Ascending aorta (tissue), 2 donors: Measurements from ENCODE around the gene PIEZO1. TPM values are rescaled to one million over a fixed set of nuclear protein-coding genes. Genes with fewer than 3 reads are reported as not detected.

Experiments
- DNase-seq, 2 donors: peaks; one replicate each; pipeline ENCODE4 v3.0.0-alpha.2; 2019; ENCODE audit warnings: low spot score in 2 of 2
- H3K27ac ChIP-seq, 2 donors: fragments of 200-600 bp; sonication (generic); one replicate each; pipeline ENCODE4 v1.5.1; 2016 to 2017; ENCODE audit warnings: mild to moderate bottlenecking in 1 of 2
- H3K27me3 ChIP-seq: fragments of 200-600 bp; sonication (generic); one replicate; pipeline ENCODE4 v1.5.1; 2017
- H3K36me3 ChIP-seq, 2 donors: fragments of 200-600 bp; sonication (generic); one replicate each; pipeline ENCODE4 v1.5.1; 2016
- H3K4me1 ChIP-seq, 2 donors: fragments of 200-600 bp; sonication (generic); one replicate each; pipeline ENCODE4 v1.5.1; 2016 to 2017; ENCODE audit warnings: mild to moderate bottlenecking in 1 of 2
- H3K4me3 ChIP-seq, 2 donors: fragments of 200-600 bp; sonication (generic); one replicate each; pipeline ENCODE4 v1.5.1; 2016 to 2017; ENCODE audit warnings: mild to moderate bottlenecking in 1 of 2
- H3K9me3 ChIP-seq, 2 donors: fragments of 200-600 bp; sonication (generic); one replicate each; pipeline ENCODE4 v1.5.1; 2016
- intact Hi-C: fragments of 100-400 bp; cut with DNase I; formaldehyde crosslinking; loops from one replicate; pipeline ENCODE4 v1.15.1; 2023
- total RNA-seq: library from RNA; depleted of rRNA; stranded (reverse); fragments of >200 nt; gene quantifications from one replicate; pipeline ENCODE4 v1.1.0, GENCODE V29; 2016
- TF ChIP-seq, protein P1 (sequence below), 3 experiments: fragments of 200-600 bp in 2 of 3; fragments of 450-650 bp in 1 of 3; sonication (generic) in 2 of 3; IDR thresholded peaks; one replicate each; pipeline ENCODE4 v1.5.1; 2016 to 2019; ENCODE audit warnings: antibody characterized with exemption in 3 of 3, mild to moderate bottlenecking in 1 of 3, moderate library complexity in 1 of 3

PIEZO1 gene
- total RNA-seq, 1 donor from 2014 or later: 428 TPM

DNA sequence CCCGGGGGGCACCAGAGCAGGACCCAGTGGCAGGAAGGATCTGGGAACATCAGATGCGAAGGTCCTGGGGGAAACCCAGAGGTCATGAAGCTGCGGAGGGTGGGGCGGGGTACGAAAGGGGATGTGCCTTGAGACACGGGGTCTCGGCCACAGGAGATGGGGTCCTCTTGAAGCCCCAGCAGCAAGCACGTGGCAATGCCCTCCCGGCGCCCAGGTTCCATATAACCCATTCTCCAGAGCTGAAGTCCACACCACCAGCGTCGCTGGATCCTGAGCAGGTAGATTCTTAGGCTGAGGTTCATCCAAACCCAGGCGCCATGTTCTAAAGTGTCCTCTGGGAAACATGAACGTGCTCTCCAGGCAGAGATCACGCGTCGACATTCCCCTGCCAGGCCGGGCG is 20.9 kb downstream of the PIEZO1 start:
- no peak overlapping the region for H3K27ac ChIP-seq

GRCh38 chr16:88763502-88764053 is 21.4 kb downstream of the PIEZO1 start:
- Histone ChIP-seq H3K4me1 (peaks cover 8 to 12% of the 10 kb centered on the region in 2 donors), H3K4me3 (no peak overlapping the region), H3K36me3 (peaks cover 0 to 5% of the 10 kb centered on the region in 2 donors), H3K27ac (no peak overlapping the region), H3K9me3 (no peaks in the 10 kb centered on the region), H3K27me3 (no peaks in the 10 kb centered on the region)
- intact Hi-C loops: no loop called here
- no peak for DNase-seq
- TF ChIP-seq, protein P1, sequence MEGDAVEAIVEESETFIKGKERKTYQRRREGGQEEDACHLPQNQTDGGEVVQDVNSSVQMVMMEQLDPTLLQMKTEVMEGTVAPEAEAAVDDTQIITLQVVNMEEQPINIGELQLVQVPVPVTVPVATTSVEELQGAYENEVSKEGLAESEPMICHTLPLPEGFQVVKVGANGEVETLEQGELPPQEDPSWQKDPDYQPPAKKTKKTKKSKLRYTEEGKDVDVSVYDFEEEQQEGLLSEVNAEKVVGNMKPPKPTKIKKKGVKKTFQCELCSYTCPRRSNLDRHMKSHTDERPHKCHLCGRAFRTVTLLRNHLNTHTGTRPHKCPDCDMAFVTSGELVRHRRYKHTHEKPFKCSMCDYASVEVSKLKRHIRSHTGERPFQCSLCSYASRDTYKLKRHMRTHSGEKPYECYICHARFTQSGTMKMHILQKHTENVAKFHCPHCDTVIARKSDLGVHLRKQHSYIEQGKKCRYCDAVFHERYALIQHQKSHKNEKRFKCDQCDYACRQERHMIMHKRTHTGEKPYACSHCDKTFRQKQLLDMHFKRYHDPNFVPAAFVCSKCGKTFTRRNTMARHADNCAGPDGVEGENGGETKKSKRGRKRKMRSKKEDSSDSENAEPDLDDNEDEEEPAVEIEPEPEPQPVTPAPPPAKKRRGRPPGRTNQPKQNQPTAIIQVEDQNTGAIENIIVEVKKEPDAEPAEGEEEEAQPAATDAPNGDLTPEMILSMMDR (IDR thresholded peaks at IDR 0.05): no peak

More for the DNA sequence above, 20.9 kb downstream of the PIEZO1 start:
- Histone ChIP-seq H3K4me3 (no peak overlapping the region), H3K4me1 (peaks cover 10 to 15% of the 10 kb centered on the region in 2 donors), H3K36me3 (peaks cover 0 to 5% of the 10 kb centered on the region in 2 donors), H3K27me3 (no peaks in the 10 kb centered on the region), H3K9me3 (no peaks in the 10 kb centered on the region)
- intact Hi-C loops: no loop called here
- TF ChIP-seq, protein P1 (IDR thresholded peaks at IDR 0.05): no peak
- no peak for DNase-seq

GRCh38 chr16:88762941-88763340 is 22.1 kb downstream of the PIEZO1 start:
- H3K4me1 ChIP-seq: peaks cover 2 to 6% of the 10 kb centered on the region in 2 donors
- no peaks in the 10 kb centered on the region for H3K9me3 ChIP-seq
- TF ChIP-seq, protein P1 (IDR thresholded peaks at IDR 0.05): no peak
- no peak for DNase-seq
- H3K27me3 ChIP-seq: no peaks in the 10 kb centered on the region
- no peak overlapping the region for H3K27ac ChIP-seq
- peaks cover 0 to 5% of the 10 kb centered on the region in 2 donors for H3K36me3 ChIP-seq
- intact Hi-C loops: no loop called here
- H3K4me3 ChIP-seq: no peak overlapping the region

DNA sequence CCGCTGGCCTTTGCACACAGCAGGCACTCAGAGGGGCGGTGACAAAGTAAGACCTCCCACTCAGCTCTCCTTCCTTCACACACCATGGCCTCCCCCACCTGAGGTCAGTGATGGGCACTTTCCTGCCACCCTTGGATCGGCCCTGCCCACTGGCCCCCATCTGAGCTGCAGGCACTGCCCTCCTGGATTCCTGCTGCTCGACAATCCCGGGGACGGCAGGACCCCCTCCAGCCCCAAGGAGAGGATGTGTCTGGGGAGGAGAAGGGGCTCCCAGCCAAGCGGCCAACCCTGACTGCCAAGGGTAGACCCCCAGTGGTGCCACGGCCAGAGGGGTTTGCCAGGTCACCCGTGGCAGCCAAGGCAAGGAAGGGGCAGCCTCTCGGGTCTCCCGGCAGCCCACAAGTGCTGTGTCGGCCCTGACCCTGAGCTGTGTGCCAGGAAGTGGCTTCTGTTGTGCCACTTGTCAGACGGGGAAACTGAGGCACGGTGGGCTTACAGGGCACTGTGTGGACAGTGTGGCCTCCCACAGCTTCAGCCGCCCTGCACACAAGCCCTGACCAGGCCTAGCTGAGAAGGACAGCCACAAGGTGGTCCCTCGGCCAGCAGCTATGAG is 22.7 kb downstream of the PIEZO1 start:
- no peak for DNase-seq
- Histone ChIP-seq H3K4me1 (no peaks in the 10 kb centered on the region), H3K36me3 (peaks cover 0 to 5% of the 10 kb centered on the region in 2 donors), H3K4me3 (no peak overlapping the region), H3K27ac (no peak overlapping the region), H3K27me3 (no peaks in the 10 kb centered on the region), H3K9me3 (no peaks in the 10 kb centered on the region)
- TF ChIP-seq, protein P1 (IDR thresholded peaks at IDR 0.05): no peak
- intact Hi-C loops: no loop called here

- H3K9me3 ChIP-seq: no peaks in the 10 kb centered on the region
- no peak for DNase-seq
- no peaks in the 10 kb centered on the region for H3K27me3 ChIP-seq
- no peak overlapping the region for H3K4me3 ChIP-seq
- intact Hi-C loops: no loop called here
- no peak overlapping the region for H3K27ac ChIP-seq
- peaks cover 0 to 5% of the 10 kb centered on the region in 2 donors for H3K36me3 ChIP-seq
- H3K4me1 ChIP-seq: no peaks in the 10 kb centered on the region
- TF ChIP-seq, protein P1 (IDR thresholded peaks at IDR 0.05): no peak
Observed at GRCh38 chr16:88761830-88762229, 23.2 kb downstream of the PIEZO1 start.
